Cerebellar nuclear complex (tissue), 1 donor: Measurements from ENCODE around the gene WNT7A.

Experiments used
- DNase-seq, 2 experiments: peaks; one replicate each; lab custom pipeline; 2025; lab: John Stamatoyannopoulos, UW

Gene WNT7A

GRCh38 chr3:13792051-13792490 is 87.8 kb downstream of the WNT7A start:
- no peak for DNase-seq

DNA sequence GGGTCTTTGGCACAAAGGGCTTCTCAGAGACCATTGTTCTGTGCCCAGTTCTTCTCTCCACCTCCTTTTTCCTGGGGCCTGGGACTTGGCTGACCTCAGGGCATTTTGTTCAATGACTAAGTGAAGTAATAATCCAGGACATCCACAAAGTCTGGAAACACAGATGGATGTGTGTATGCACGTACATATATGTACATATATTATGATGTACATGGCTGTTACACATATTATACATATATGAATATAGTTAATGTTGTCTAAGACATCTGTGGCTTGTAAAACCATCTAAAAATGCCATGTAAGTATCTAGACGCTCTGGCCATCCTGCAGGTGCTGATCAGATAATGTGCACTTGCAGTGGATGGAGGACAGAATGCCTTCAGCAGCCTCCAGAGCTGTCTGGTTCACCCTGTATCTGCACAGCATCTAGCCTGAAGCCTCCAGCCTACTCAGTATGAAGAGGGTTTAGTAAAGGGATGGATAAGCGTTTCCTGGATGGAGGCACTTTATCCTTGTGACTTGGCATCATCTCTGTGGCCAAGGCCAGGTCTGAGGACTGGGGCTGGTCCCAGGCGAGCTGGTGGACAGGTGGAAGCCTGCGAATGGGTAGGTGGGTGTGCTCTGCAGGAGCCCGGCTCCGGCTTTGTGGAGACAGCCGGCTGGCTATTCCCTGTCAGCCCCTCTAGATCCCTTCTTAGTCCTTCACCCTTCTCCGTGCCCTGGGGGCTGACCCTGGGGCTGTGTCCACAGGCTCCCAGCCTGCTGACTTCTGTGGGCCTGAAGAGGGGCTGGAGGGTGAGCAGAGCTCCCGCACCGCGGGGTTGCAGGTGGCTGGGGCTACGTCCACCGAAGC is 88.4 kb downstream of the WNT7A start:
- no peak for DNase-seq

DNA sequence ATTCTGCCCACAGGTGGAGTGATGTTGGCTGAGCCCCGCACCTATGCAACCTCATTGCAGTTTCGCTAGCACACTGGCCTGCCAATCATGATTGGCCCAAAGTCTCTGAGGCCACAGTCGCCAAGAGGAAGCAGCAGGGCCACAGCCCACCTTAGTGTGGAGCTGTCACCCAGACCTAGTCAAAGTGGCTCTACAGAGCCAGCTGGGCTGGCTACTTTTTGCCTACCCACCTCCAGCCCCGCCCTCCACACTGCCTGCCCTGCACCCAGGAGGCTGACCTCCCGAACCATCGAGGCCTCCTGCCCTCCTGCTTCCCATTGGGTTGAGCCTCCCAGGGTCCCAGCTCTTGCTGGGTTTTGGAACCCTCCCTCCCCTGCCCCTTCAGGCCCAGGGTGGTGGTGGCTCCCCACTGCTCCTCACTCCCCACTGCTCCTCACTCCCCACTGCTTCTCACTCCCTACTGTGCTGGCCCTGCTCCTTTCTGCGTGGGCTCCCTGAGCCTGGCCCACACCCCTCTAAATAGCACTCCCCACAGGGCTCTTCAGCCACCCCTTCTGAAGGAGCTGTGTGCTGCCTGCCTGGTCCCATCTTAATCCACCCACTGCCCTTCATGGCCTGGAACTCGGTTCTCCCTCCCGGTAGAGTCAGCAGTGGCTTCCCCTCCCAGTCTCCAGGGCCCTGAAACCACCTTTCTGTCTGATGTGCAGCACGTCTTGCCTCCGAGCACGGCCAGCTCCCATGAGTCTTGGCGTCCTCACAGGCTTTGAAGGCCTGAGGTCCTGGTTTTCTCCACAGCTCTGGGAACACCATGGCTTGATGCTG is 89.3 kb downstream of the WNT7A start:
- no peak for DNase-seq

- DNase-seq: no peak
These were observed 91.1 kb downstream of the WNT7A start for GRCh38 chr3:13788522-13789424.

GRCh38 chr3:13787533-13788132 is 92.2 kb downstream of the WNT7A start:
- DNase-seq: no peak

GRCh38 chr3:13786811-13787210 is 93.1 kb downstream of the WNT7A start:
- DNase-seq: no peak

DNA sequence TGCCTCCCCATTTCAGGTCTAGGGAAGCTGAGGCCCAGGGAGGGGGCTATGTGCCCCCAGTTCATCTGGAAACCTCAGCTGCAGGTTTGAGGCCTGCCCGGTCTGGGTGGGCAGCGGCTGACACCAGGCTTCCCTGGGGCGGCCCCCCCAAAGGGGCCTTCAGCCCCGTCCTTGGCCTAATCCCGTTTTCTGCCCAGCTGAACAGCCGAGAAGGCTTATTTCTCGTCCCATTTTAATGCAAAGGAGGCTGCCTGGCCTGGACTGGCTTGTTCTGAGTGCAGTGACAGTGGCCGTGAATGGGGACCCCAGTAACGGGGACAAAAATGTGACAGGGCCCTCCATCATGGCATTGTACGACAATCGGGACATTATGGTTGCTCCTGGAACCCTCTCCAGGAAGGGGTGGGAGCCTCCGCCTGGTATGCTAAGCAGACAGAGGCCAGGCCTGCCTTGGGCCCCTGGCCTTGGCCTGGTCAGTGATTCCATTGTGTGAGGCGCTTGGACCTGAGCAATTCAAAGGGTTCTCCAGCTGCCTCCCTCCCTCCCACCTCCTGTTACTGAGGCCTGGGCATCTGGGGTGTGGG is 93.9 kb downstream of the WNT7A start:
- no peak for DNase-seq

DNA sequence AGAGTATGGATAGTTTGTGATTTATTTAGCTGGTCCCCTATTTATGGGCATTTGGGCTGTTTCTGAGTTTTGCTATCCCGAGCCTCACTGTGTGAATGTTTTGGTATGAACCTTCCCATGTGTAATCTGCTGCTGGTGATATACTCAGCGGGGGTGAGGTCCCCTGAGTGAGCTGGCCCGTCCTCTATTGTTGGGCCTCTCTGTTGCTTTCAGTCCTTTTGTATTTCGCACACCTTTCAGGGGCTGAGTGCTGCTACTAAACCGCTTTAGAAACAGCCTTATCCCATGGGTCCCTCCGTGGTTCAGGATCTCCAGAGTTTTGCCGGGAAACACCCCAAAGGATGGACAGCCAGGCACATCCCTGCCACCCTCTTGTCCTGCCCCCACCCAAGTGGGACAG is 94.5 kb downstream of the WNT7A start:
- DNase-seq: no peak

DNA sequence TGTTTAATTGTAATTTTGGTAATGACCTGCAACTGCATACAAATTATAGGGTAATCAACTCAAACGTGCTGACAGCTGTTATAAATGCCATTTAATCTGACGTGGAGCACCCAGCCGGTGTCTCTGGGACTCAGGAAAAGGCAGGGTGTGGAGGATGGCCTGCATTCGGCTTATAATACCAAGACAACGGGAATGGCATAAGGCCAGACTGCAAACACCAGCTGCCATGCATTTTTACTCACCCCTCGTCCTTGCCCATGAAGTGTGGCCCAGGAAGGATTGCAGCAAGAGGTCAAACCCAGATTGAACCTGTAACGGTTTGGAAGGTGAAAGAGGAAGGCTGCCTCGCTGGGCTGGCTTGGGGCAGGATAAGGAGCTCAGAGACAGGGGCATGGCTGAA is 96.4 kb downstream of the WNT7A start:
- DNase-seq: no peak

GRCh38 chr3:13782501-13782900 is 97.4 kb downstream of the WNT7A start:
- DNase-seq: no peak

DNA sequence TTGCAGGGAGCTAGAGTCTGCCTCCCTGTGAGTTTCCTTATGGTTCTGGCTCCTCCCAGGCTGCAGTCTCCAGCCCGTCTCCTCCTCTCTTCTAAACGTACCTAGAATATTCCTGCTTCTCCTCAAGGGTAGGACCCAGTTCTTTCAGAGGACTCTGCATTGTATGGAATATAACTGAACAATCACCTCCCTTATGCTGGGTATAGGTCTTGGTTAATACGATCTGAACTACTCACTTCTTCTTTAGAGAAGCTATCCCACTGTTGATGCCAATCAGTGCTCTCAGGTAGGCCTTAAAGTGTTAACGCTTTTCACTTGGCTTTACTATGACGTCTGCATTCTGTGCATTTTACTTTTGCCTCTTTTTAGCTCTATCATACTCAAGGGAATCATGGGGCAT is 98.5 kb downstream of the WNT7A start:
- no peak for DNase-seq

- DNase-seq: no peak
These were observed 99.3 kb downstream of the WNT7A start for GRCh38 chr3:13780432-13781176.

- DNase-seq: no peak
These were observed 103.4 kb downstream of the WNT7A start for GRCh38 chr3:13776253-13777050.

DNA sequence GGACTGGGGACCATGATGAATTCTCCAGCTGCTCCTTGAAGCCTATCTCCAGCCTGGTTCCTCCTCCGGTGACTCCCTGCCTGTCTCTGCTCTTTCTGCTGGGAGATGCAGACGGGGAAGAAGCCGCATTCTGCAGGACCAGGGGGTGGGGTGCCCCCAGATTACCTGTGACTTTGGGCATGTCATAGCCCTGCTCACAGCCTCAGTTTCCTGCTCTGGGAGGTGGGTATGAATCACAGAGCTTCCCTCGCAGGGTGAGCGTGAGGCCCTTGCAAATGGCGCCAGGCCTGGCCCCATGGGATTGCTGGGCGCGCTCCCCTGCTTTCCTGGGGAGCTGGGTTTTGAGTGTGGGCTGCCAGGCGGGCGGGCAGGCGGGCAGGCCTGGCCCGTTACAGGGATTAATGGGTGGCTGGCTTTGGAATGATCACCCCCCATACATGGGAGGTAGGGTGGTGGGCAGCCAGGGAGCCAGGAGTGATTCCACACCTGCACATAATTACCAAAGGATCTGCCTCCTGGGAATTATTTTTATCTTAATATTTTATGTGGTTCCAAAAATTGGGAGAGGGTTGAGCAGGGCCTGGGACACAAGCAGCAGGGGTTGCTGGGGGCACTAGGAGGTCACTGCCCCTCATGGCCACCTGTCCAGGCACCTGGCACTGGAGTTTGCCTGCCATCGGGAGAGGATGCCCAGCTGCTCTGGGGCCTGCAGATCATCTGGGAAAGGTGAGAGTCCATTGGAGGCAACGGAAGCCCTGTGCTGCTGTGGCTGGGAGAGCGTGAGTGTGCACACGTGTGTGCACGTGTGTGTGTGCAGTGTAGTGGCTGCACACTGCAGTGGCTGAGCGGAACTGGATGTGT is 106.8 kb downstream of the WNT7A start:
- DNase-seq: no peak

DNA sequence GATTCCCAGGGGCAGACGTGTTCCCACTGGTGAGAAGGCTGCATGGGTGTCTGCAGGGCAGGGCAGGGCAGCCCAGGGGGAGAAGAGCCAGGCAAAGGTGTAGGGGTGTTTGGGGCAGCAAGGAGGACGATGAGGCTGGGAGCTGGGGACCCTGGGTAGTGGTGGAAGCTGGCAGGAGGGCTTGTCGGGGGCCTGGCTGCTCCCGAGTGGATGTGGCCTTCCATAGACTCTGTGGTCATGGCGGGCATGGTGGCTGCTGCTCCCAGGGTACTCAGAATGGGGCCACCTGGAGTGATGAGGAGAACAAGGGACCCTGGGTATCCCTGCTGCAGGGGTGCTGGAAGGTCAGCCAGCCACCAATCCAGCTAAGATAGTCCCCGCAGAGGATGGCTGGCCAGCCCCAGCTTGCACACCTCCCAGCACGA is 107.5 kb downstream of the WNT7A start:
- DNase-seq: no peak

DNA sequence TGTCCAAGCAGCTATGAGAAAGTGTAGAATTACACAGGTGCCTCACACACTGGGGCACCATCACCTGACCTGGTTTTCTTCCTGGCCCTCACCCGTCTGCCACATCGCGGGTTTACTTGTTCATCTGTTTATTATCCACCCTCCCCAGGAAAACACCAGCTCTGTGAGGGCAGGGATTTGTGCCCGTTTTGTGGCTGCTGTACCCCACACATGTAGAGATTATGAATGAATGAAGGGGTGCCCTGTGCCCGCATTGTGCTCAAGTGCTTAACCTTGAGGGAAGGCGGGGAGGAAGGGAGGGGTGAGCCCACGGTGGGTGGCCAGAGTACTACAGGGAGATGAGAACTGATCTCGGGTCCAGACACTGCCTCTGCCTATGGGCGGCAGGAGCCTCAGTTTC is 108.4 kb downstream of the WNT7A start:
- no peak for DNase-seq

GRCh38 chr3:13770170-13771169 is 109.4 kb downstream of the WNT7A start:
- DNase-seq: no peak
